PC-3 (cell line): Measurements from ENCODE around the gene RBM15B.

ENCODE experiments used
- CTCF ChIP-seq: fragments of 300-600 bp; sonication (generic); conservative IDR thresholded peaks from 2 replicates; pipeline ENCODE4 v1.5.1; 2017; ENCODE audit warnings: antibody characterized with exemption, low read depth, mild to moderate bottlenecking, low read length
- EZH2 ChIP-seq: fragments of 300-600 bp; sonication (generic); IDR thresholded peaks from one replicate; pipeline ENCODE4 v1.6.1; 2017; ENCODE audit warnings: antibody characterized with exemption, mild to moderate bottlenecking, low read length; ENCODE audit not compliant: unreplicated experiment
- EZH2phosphoT487 ChIP-seq: fragments of 300-600 bp; sonication (generic); IDR thresholded peaks from 2 replicates; pipeline ENCODE4 v1.6.1; 2018; ENCODE audit warnings: mild to moderate bottlenecking, antibody characterized with exemption, low read length, borderline replicate concordance

DNA sequence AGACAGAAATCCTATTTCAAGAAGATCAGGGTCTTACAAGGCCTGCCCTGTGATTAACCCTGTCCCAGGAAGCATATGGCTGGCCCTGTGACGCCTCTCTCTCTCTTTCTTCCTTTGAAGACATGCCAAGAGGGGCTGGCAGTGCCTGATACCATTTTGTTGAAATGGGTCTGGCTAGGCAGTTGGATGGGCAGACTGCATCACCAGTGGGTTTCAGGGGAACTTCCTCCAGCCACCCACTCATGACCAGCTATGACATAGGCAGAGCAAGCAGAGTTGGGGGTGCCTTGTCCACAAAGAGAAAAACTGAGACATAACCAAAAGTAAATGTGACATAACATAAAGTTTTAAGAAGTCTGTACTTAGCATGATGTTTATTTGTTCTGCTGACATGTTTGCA is 37.4 kb upstream of the RBM15B start:
- TF ChIP-seq CTCF (no peak), EZH2phosphoT487 (no peak), EZH2 (no peak)
